Right cardiac atrium (tissue), 5 donors: ENCODE data around the gene NEDD1. TPM values are rescaled to one million over a fixed set of nuclear protein-coding genes. Genes with fewer than 3 reads are reported as not detected.

ENCODE experiments used
- ATAC-seq, 2 donors: fragments of 200-7000 bp; cut with Tn5 transposase; one replicate each; pipeline versions ENCODE4 v1.8.0 to v1.9.1; 2020; ENCODE audit warnings: moderate library complexity in 2 of 2, mild to moderate bottlenecking in 1 of 2
- DNase-seq, 3 donors: peaks; one replicate each; pipeline ENCODE4 v3.0.0-alpha.2; 2020
- H3K27ac ChIP-seq: one replicate; pipeline ENCODE4 v1.5.1; 2013; ENCODE audit warnings: mild to moderate bottlenecking, low read length, control low read depth, moderate library complexity
- H3K27me3 ChIP-seq: one replicate; pipeline ENCODE4 v1.6.1; 2013; ENCODE audit not compliant: control insufficient read depth, insufficient read depth
- H3K4me1 ChIP-seq: one replicate; pipeline ENCODE4 v1.6.1; 2013; ENCODE audit warnings: low read length; ENCODE audit not compliant: control insufficient read depth, insufficient read depth
- H3K4me3 ChIP-seq: one replicate; pipeline ENCODE4 v1.5.1; 2013; ENCODE audit warnings: low read length, control low read depth
- H3K9me3 ChIP-seq: one replicate; pipeline ENCODE4 v1.6.1; 2013; ENCODE audit warnings: low read length; ENCODE audit not compliant: control insufficient read depth
- WGBS: extraction: QIAGEN DNeasy Blood & Tissue Kit; methylation state at CpG from one replicate; pipeline ENCODE4 v1.1.7; 2013; 5-methylcytosine and 5-hydroxymethylcytosine counted together
- intact Hi-C, 4 donors: fragments of 100-400 bp; cut with DNase I; formaldehyde crosslinking; loops; one replicate each; pipeline versions ENCODE4 v1.11.0 to v1.14.0; 2022 to 2023
- polyA plus RNA-seq: library from polyadenylated mRNA; stranded (reverse); fragments of 200-250 nt; gene quantifications from one replicate; pipeline ENCODE4 v1.2.3, GENCODE V29; 2013
- total RNA-seq, 4 donors: library from RNA; stranded (reverse); fragmentation: NEBNext Ultra II Directional; extraction: Animal tissue kit (Norgen Biotek cat#: 25700); gene quantifications; one replicate each; pipeline ENCODE4 v1.2.1, GENCODE V29; 2021
- donor health status: healthy with polysubstance abuse.
- donor health status: DM: no; HTN: yes; CAD: no.
- donor health status: DM: no; HTN: no; CAD: no.
- donor health status: DM: no; HTN: yes; CAD: no; lungs with severe emphysema.
- donor health status: DM: yes; HTN: yes; CAD: no.

NEDD1 gene
- total and polyA plus RNA-seq, 5 donors, result 4.7 to 17.0 (median 10.9) TPM

DNA sequence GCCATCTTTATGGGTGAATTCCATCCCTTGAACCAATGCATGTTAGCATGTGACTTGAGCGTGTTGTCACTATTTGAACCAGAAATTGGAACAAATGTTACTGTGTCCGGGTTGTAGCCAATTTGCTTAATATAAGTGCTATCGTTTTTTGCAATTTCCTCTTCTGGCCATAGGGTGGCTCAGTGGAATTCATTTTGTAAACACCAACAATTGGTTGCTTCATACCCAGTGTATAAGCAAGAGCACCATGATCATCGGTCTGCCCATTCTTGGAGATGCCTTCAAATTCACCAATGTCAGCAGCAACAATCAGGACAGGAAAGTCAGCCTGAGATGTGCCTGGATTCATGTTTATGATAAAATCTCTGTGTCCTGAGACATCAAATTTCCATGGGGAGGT lies 5.0 kb upstream of the NEDD1 start:
- Histone ChIP-seq H3K4me3 (no peak overlapping the region), H3K27me3 (no peaks in the 10 kb centered on the region), H3K27ac (no peak overlapping the region), H3K4me1 (no peaks in the 10 kb centered on the region), H3K9me3 (no peaks in the 10 kb centered on the region)
- ATAC-seq, result no peak
- DNase-seq, result no peak
- 72% methylated on average over 4 of the region's 4 CpGs for WGBS
- intact Hi-C loops, result no loop called here

DNA sequence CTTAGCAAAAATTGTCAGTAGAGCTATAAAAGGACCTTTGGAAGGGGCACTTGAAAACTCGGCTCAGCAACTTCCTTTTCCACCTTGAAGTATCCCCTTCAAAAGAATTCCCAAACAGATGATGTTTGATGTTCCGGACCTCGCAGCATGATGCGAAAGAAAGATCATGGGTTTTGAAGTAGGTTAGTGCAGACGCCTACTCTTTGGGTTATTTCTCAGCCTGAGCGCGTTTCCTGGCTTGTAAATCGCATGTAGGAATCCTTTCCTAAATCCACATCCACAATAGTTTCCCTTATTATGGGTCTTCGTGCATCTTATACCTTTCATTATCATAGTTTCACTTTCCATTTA lies 584 bp upstream of the NEDD1 start:
- peak overlapping the region; percentile 76 for H3K27ac ChIP-seq
- intact Hi-C loops, result no loop called here
- no peaks in the 10 kb centered on the region for H3K27me3 ChIP-seq
- DNase-seq (no peak), ATAC-seq (no peak)
- peak overlapping the region; percentile 95 for H3K4me3 ChIP-seq
- peaks cover 3% of the 10 kb centered on the region for H3K4me1 ChIP-seq
- 44% methylated on average over 9 of the region's 9 CpGs for WGBS
- H3K9me3 ChIP-seq, result no peaks in the 10 kb centered on the region

DNA sequence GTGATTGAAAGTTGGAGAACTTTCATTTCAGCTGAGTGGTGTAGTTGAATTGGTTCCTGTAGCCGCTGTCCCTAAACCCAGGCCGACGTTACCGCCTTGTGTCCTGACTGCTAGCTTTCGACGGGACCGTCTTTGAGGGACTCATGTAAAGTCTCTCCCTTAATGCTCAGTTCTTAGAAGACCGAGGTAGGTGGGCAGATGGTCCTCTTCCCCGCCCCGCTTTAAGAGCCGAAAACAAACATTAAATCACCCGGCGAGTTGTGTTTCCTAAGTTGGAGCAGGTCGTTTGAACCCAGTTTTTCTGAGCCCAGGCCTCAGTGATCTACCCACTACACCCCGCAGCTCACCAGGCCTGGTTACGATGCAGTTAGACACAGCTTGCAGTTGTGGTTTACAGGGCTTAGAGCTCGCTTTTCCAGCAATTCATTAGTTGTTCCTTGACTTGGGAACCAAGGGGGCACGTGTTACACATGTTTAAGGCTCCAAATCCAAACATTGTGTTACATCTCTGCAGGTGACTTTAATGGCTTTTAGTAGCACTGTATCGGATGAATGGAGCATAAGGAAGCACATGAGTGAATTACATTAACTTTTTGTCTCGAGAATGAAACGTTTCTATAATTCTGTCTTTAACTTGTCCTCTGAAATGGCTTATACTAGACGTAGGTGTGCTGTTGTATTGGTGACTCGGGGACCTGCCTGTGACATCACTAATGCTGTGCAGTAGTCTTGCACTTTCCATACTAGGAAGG lies 790 bp downstream of the NEDD1 start:
- Histone ChIP-seq H3K4me3 (peak overlapping the region; percentile 95), H3K27me3 (no peaks in the 10 kb centered on the region), H3K4me1 (peaks cover 3% of the 10 kb centered on the region), H3K27ac (peak overlapping the region; percentile 76), H3K9me3 (no peaks in the 10 kb centered on the region)
- intact Hi-C loops, result no loop called here
- peak; percentile 24 to 30 for ATAC-seq
- 7% methylated on average over 23 of the region's 23 CpGs for WGBS
- peak in 1 of 3 donors; percentile 54 for DNase-seq

DNA sequence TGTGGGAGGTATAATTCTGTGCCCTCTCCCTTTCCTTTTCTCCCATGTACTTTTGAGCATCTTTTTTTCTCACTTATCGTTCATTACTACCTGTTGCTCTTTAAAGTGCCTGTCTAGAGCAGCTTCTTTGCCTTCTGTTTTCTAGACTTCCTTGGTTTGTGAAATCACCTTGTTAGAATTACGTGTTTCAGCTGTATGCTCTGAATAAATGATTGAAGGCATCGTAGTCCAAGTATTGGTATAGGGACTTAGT lies 1.3 kb downstream of the NEDD1 start:
- peaks cover 3% of the 10 kb centered on the region for H3K4me1 ChIP-seq
- H3K4me3 ChIP-seq, result no peak overlapping the region
- intact Hi-C loops, result no loop called here
- no peak overlapping the region for H3K27ac ChIP-seq
- H3K27me3 ChIP-seq, result no peaks in the 10 kb centered on the region
- no peak for ATAC-seq
- H3K9me3 ChIP-seq, result no peaks in the 10 kb centered on the region
- DNase-seq, result no peak
- 77% methylated on average over 3 of the region's 3 CpGs for WGBS

DNA sequence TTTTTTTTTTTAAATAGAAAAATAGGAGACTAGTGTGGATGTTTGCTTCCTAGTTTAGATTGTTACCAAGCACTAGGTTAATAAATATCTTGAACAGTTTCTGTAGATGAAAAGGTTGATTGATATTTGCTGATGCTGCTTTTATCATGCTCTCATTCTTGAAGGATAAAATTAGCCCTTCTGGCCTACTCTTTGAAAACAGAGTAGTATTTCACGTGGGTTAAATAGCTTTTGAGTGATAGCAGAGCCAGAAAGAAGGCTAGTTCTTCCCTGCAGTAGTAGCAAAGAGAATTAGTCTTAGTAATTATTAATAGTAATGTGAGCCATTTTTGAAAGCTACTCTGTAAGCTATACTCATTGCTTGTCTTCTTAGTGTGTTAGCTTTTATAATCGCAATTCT lies 5.2 kb downstream of the NEDD1 start:
- H3K9me3 ChIP-seq, result no peaks in the 10 kb centered on the region
- peaks cover 3% of the 10 kb centered on the region for H3K4me1 ChIP-seq
- WGBS, result 57% methylated on average over 2 of the region's 2 CpGs
- no peak for ATAC-seq
- intact Hi-C loops, result no loop called here
- H3K4me3 ChIP-seq, result no peak overlapping the region
- H3K27ac ChIP-seq, result no peak overlapping the region
- no peak for DNase-seq
- H3K27me3 ChIP-seq, result no peaks in the 10 kb centered on the region

DNA sequence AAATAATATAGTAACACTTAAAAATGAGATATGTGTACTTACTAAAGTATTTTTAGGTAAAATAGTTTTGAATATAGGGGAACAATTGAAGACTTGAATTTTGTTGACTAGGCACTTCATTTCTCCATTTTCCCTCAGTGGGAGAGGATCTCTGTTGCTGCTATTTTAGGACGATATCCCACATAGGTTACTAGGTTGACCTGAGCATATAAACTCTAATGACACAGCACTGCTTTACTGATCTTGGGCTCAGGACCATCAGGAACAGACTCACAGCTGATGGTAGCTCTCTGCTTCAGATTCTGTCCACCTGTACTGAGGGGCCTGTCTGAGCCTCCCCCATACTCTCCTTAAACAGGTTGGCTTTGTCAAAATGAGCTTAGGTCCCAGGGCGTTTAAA lies 5.9 kb downstream of the NEDD1 start:
- ATAC-seq (no peak), DNase-seq (no peak)
- 86% methylated on average over 2 of the region's 2 CpGs for WGBS
- H3K27me3 ChIP-seq, result no peaks in the 10 kb centered on the region
- intact Hi-C loops, result no loop called here
- no peak overlapping the region for H3K4me3 ChIP-seq
- H3K9me3 ChIP-seq, result no peaks in the 10 kb centered on the region
- H3K4me1 ChIP-seq, result peaks cover 3% of the 10 kb centered on the region
- H3K27ac ChIP-seq, result no peak overlapping the region

DNA sequence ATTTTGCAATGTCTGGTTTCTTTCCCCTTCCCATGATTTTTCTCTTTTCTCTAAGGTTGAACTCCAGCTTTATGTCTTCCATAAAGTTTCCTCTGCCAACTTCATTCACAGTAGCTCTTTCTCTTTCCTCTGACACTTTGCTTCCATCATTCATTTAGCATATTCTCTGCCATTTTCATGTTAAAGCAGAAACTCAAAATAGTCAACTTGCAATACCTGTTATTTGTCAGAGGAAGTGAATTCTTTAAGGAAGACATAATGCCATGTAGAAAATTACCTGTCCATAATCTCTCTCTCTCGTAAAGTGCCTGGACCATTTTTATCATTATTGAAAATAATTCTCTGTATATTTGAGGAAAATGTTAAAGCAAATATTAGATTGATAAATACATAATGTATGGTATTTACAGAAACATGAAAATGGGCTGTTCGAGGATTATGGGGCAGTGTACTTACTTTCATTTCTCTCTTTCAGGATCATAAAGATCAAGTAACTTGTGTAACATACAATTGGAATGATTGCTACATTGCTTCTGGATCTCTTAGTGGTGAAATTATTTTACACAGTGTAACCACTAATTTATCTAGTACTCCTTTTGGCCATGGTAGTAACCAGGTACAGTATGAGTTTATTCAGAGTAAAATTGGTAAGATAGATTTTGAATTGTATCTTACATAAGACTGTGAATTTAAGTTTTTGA lies 12.6 kb downstream of the NEDD1 start:
- DNase-seq, result no peak
- no peaks in the 10 kb centered on the region for H3K9me3 ChIP-seq
- WGBS, result 96% methylated on average over 2 of the region's 2 CpGs
- intact Hi-C loops, result no loop called here
- no peaks in the 10 kb centered on the region for H3K4me1 ChIP-seq
- H3K4me3 ChIP-seq, result no peak overlapping the region
- ATAC-seq, result no peak
- no peaks in the 10 kb centered on the region for H3K27me3 ChIP-seq
- no peak overlapping the region for H3K27ac ChIP-seq

DNA sequence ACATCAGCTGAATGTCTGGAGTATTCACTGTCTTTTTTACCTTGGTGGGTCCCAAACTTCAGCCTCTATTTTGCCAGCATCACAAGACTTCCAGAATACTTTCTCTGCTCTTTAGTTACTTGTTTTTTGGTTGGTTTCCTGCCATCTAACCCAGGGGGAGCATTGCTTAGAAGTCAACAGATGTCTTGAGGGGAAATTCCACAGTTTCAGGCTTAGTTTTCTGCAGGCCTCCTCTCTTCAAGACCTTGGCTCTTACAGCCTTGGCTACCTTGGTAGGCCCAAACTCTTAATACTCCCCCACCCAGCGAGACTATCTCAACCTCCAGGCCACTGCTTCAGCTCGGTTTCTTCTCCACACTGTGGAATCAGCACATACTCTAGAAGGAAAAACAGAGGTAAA lies 41.7 kb downstream of the NEDD1 start:
- no peaks in the 10 kb centered on the region for H3K9me3 ChIP-seq
- WGBS, result 98% methylated on average over 2 of the region's 2 CpGs
- H3K27me3 ChIP-seq, result no peaks in the 10 kb centered on the region
- ATAC-seq (no peak), DNase-seq (no peak)
- no peaks in the 10 kb centered on the region for H3K4me1 ChIP-seq
- H3K4me3 ChIP-seq, result no peak overlapping the region
- intact Hi-C loops, result no loop called here
- no peak overlapping the region for H3K27ac ChIP-seq

DNA sequence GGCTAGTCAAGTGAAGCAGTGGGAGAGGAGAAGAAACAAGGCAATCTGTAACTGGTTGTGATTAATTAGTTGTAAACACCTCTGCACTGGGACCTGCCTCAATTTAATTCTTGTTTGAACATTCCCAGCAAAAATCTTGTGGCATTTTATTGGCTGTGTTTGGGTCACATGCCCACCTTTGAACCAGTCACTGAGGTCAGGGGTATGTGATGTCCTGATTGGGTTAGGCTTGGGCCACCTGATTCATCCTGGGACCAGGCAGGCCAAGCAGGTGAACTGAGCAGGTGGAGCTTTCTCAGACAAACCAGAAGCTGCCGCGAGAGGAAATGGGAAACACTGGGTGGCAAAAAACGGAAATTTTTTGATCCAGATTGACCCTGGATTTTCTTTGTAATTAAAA lies 72.5 kb downstream of the NEDD1 start:
- DNase-seq (no peak), ATAC-seq (no peak)
- intact Hi-C loops, result no loop called here
- Histone ChIP-seq H3K27ac (no peak overlapping the region), H3K4me1 (no peaks in the 10 kb centered on the region), H3K9me3 (no peaks in the 10 kb centered on the region), H3K4me3 (no peak overlapping the region), H3K27me3 (no peaks in the 10 kb centered on the region)
- WGBS, result 83% methylated on average over 3 of the region's 3 CpGs

DNA sequence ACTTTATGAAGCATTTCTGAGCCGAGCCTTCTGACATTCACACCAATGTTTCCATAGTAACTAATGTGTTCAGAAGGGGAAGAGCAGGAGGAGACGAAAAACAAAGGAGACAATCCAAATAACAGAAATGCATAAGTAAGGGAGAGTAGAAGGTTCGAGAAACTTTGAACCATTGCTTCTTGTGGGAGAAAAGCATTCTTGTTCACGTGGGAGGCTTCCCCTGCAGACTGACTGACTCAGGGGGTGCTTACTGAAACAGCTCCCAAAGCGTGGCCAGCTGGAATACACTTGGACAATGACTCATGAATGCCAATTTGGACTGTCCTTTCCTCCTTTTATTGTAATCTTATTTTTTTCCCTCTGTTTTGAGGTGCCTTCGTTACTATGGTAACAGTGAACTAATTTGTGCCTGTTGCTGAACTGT lies 73.9 kb downstream of the NEDD1 start:
- H3K27me3 ChIP-seq, result no peaks in the 10 kb centered on the region
- no peaks in the 10 kb centered on the region for H3K4me1 ChIP-seq
- peak in 2 of 3 donors; percentile 16 to 18 for DNase-seq
- no peak overlapping the region for H3K27ac ChIP-seq
- WGBS, result 29% methylated on average over 6 of the region's 6 CpGs
- no peaks in the 10 kb centered on the region for H3K9me3 ChIP-seq
- H3K4me3 ChIP-seq, result no peak overlapping the region
- intact Hi-C loops, result loop anchor here in 2 of 4 donors (10.0 kb wide), 2 partner anchors 324 to 406 kb away; no protein-coding TSS in a partner anchor
- ATAC-seq, result no peak

DNA sequence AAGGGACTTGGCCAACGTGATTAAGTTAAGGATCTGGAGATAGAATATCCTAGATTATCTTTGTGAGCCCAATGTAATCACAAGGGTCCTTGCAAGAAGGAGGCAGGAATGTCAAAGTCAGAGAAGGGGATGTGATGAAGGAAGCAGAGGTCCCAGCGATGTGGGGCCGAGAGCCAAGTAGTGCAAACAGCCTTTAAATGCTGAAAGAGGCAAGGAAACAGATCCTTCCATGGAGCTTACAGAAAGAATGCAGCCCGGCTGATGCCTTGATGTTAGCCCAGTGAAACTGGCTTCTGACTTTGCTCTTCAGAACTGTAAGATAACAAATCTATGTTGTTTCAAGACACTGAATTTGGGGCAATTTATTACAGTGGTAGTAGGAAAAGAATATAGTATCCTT lies 74.9 kb downstream of the NEDD1 start:
- intact Hi-C loops, result loop anchor here in 2 of 4 donors (10.0 kb wide), 2 partner anchors 323 to 407 kb away; no protein-coding TSS in a partner anchor
- ATAC-seq, result no peak

More for the DNA sequence above, 74.9 kb downstream of the NEDD1 start:
- H3K4me3 ChIP-seq, result no peak overlapping the region
- no peak for DNase-seq
- no peaks in the 10 kb centered on the region for H3K9me3 ChIP-seq
- H3K27ac ChIP-seq, result no peak overlapping the region
- H3K4me1 ChIP-seq, result no peaks in the 10 kb centered on the region
- 53% methylated on average over 4 of the region's 4 CpGs for WGBS
- no peaks in the 10 kb centered on the region for H3K27me3 ChIP-seq
